ENCODE results near the gene NR3C1.

NR3C1 gene

DNA sequence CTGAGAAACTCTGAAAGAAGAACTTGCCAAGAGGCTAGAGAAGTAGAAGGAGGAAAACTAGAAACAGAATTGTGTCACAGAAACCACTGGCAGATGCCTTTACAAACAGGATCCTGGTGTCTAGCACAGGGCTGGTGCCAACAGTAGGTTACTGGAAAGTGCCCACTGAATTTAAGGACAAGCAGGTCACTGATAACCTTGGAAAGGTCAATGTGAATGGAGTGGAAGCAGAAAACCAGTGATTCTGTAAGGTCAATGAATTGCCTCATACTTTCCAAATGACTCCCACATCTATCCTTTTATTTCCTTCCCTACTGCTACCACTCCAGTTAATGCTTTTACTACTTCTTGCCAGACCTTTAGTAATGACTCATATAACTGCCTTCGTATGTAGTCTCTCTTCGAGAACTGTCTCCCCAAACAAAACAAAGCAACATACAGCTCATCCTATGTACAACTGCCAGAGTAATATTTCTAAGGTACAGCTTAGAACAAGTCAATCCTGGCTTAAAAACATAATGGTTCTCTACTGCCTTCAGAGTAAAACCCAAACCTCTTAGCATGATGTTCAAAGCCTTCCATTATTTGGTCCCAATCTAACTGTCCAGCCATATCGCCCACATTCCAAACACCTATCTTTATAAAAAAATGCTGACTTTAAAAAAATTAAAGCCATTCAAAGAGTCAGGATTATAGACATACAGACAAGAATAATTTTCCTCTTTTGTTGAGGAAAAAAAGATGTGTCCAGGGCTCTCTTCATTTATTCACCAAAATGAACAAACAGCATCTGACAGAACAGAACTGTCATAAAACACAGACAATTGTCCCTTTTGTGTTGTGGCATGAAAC lies 52.5 kb downstream of the NR3C1 start:
- TF ChIP-seq, protein P1, sequence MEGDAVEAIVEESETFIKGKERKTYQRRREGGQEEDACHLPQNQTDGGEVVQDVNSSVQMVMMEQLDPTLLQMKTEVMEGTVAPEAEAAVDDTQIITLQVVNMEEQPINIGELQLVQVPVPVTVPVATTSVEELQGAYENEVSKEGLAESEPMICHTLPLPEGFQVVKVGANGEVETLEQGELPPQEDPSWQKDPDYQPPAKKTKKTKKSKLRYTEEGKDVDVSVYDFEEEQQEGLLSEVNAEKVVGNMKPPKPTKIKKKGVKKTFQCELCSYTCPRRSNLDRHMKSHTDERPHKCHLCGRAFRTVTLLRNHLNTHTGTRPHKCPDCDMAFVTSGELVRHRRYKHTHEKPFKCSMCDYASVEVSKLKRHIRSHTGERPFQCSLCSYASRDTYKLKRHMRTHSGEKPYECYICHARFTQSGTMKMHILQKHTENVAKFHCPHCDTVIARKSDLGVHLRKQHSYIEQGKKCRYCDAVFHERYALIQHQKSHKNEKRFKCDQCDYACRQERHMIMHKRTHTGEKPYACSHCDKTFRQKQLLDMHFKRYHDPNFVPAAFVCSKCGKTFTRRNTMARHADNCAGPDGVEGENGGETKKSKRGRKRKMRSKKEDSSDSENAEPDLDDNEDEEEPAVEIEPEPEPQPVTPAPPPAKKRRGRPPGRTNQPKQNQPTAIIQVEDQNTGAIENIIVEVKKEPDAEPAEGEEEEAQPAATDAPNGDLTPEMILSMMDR (IDR thresholded peaks at IDR 0.05) = no peak
- H2AFZ ChIP-seq = no peak overlapping the region
- H3K36me3 ChIP-seq (ENCODE audit: control insufficient read depth, insufficient read depth, low read length) = no peaks in the 10 kb centered on the region
- H3K27me3 ChIP-seq (ENCODE audit: control insufficient read depth, insufficient read depth, low read length) = no peaks in the 10 kb centered on the region
- peaks cover 4% of the 10 kb centered on the region for H3K79me2 ChIP-seq
- H3K4me1 ChIP-seq = peaks cover 25% of the 10 kb centered on the region
- H3K9ac ChIP-seq = no peak overlapping the region
- H3K27ac ChIP-seq = no peak overlapping the region
- no peaks in the 10 kb centered on the region for H3K9me3 ChIP-seq (ENCODE audit: control insufficient read depth, low read length)
- H3K4me3 ChIP-seq (ENCODE audit: low read depth, low read length) = no peak overlapping the region
- H3K4me2 ChIP-seq (ENCODE audit: low read length) = no peak overlapping the region

DNA sequence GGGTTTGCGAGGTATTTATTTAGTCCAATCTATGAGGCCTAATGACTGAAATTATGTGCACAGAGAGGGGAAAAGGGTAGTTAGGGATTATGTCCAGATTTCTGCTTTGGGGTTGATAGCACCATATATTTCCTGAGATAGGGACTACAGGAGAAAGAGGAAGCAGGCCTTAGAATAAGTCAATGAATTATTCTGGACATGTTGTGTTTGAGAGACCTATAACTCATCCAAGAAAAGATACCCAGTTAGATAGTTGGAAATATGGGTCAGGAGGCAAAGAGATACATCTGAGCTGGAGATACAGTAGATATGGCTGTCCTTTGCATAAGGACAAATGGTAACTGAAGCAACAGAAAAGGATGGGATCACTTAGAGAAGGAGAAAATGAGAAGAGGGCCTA lies 53.1 kb downstream of the NR3C1 start:
- H2AFZ ChIP-seq = no peak overlapping the region
- H3K4me2 ChIP-seq (ENCODE audit: low read length) = no peak overlapping the region
- H3K9me3 ChIP-seq (ENCODE audit: control insufficient read depth, low read length) = no peaks in the 10 kb centered on the region
- H3K27ac ChIP-seq = no peak overlapping the region
- H3K36me3 ChIP-seq (ENCODE audit: control insufficient read depth, insufficient read depth, low read length) = no peaks in the 10 kb centered on the region
- TF ChIP-seq, protein P1 (IDR thresholded peaks at IDR 0.05) = no peak
- H3K4me1 ChIP-seq = peaks cover 20% of the 10 kb centered on the region
- no peaks in the 10 kb centered on the region for H3K27me3 ChIP-seq (ENCODE audit: control insufficient read depth, insufficient read depth, low read length)
- no peak overlapping the region for H3K9ac ChIP-seq
- peaks cover 6% of the 10 kb centered on the region for H3K79me2 ChIP-seq
- H3K4me3 ChIP-seq (ENCODE audit: low read depth, low read length) = no peak overlapping the region

- Histone ChIP-seq H2AFZ (no peak overlapping the region), H3K27ac (no peak overlapping the region)
- TF ChIP-seq, protein P1 (IDR thresholded peaks at IDR 0.05) = no peak
Measured at GRCh38 chr5:143349177-143349576, 54.3 kb downstream of the NR3C1 start.

DNA sequence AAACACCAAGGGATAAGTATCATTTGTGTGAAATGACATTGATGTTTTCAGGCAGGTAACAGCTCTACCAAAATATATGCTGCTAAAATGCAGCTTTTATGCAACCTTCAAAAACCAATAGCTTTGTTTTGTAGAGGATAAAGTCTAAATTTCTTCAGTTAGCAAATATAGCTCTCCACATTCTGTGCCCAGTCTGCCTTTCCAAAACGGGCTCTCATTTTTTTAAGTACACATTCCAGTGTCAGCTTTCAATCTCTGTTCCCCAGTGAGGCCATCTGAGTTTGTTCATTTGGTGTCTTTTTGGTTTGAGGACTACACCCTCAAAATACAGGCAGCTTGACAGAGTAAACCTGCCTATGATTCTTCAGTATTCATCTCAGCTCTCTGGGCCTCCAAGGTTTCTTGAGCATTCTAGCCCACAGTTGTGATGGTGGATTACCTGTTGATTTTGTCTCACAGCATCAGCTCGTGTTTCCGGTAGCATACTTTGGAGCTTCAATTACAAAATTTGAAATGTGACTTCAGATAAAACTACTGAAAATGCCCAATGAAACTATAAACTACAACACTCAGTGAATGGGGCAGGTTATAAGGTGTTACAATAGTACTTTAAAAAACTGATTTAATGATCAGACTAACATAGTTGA lies 55.7 kb downstream of the NR3C1 start:
- TF ChIP-seq, protein P1 (IDR thresholded peaks at IDR 0.05) = no peak
- Histone ChIP-seq H3K4me1 (peaks cover 22% of the 10 kb centered on the region), H3K27ac (no peak overlapping the region), H3K4me2 (ENCODE audit: low read length) (no peak overlapping the region), H3K9ac (no peak overlapping the region), H3K36me3 (ENCODE audit: control insufficient read depth, insufficient read depth, low read length) (no peaks in the 10 kb centered on the region), H2AFZ (no peak overlapping the region), H3K79me2 (peaks cover 21% of the 10 kb centered on the region), H3K4me3 (ENCODE audit: low read depth, low read length) (no peak overlapping the region), H3K27me3 (ENCODE audit: control insufficient read depth, insufficient read depth, low read length) (no peaks in the 10 kb centered on the region), H3K9me3 (ENCODE audit: control insufficient read depth, low read length) (no peaks in the 10 kb centered on the region)

More at GRCh38 chr5:143349177-143349576, 54.3 kb downstream of the NR3C1 start:
- peaks cover 20% of the 10 kb centered on the region for H3K4me1 ChIP-seq
- no peaks in the 10 kb centered on the region for H3K36me3 ChIP-seq (ENCODE audit: control insufficient read depth, insufficient read depth, low read length)
- no peak overlapping the region for H3K9ac ChIP-seq
- no peak overlapping the region for H3K4me3 ChIP-seq (ENCODE audit: low read depth, low read length)
- H3K79me2 ChIP-seq = peaks cover 15% of the 10 kb centered on the region
- H3K9me3 ChIP-seq (ENCODE audit: control insufficient read depth, low read length) = no peaks in the 10 kb centered on the region
- no peaks in the 10 kb centered on the region for H3K27me3 ChIP-seq (ENCODE audit: control insufficient read depth, insufficient read depth, low read length)
- H3K4me2 ChIP-seq (ENCODE audit: low read length) = no peak overlapping the region

Data from parathyroid adenoma (tissue), 2 donors.